DND-41 (cell line): ENCODE results near the gene RNF150.

Source experiments
- ATAC-seq: fragments of 200-7000 bp; cut with Tn5 transposase; 3 replicates; pipeline ENCODE4 v1.9.1; 2021; ENCODE audit warnings: low read depth; ENCODE audit not compliant: insufficient read depth
- DNase-seq: peaks from one replicate; pipeline ENCODE4 v3.0.0-alpha.2; 2020
- H2AFZ ChIP-seq: 2 replicates; pipeline ENCODE4 v1.6.0; 2012; ENCODE audit warnings: low read depth, low read length
- H3K27ac ChIP-seq: 2 replicates; pipeline ENCODE4 v1.5.1; 2012; ENCODE audit warnings: low read length, inconsistent platforms
- H3K27me3 ChIP-seq: fragments of 200-600 bp; sonication (generic); 2 replicates; pipeline ENCODE4 v1.6.0; 2012; ENCODE audit warnings: low read length, mild to moderate bottlenecking, inconsistent platforms; ENCODE audit not compliant: insufficient read depth, poor library complexity
- H3K36me3 ChIP-seq: 2 replicates; pipeline ENCODE4 v1.5.1; 2012; ENCODE audit warnings: low read length, inconsistent platforms; ENCODE audit not compliant: insufficient read depth
- H3K4me1 ChIP-seq: 2 replicates; pipeline ENCODE4 v1.5.1; 2012; ENCODE audit warnings: mild to moderate bottlenecking, low read length; ENCODE audit not compliant: insufficient read depth
- H3K4me2 ChIP-seq: 2 replicates; pipeline ENCODE4 v1.6.0; 2012; ENCODE audit warnings: mild to moderate bottlenecking, moderate library complexity, low read length, inconsistent platforms; ENCODE audit not compliant: insufficient read depth
- H3K4me3 ChIP-seq, 2 experiments: fragments of 200-600 bp in 1 of 2; shearing (Covaris generic) in 1 of 2; 2 replicates each; pipeline ENCODE4 v1.5.1; 2012 to 2016; ENCODE audit warnings: inconsistent platforms in 2 of 2, low read length in 2 of 2, mild to moderate bottlenecking in 2 of 2, low read depth in 1 of 2, moderate library complexity in 1 of 2
- H3K79me2 ChIP-seq: 2 replicates; pipeline ENCODE4 v1.6.0; 2012; ENCODE audit warnings: low read length, inconsistent platforms; ENCODE audit not compliant: insufficient read depth
- H3K9ac ChIP-seq: 2 replicates; pipeline ENCODE4 v1.6.0; 2012; ENCODE audit warnings: low read depth, mild to moderate bottlenecking, inconsistent platforms, low read length, moderate library complexity
- H3K9me3 ChIP-seq: 2 replicates; pipeline ENCODE4 v1.5.1; 2012; ENCODE audit warnings: low read length, moderate library complexity, mild to moderate bottlenecking, inconsistent platforms; ENCODE audit not compliant: insufficient read depth, severe bottlenecking
- H4K20me1 ChIP-seq: 2 replicates; pipeline ENCODE4 v1.6.0; 2012; ENCODE audit warnings: low read length; ENCODE audit not compliant: insufficient read depth
- CTCF ChIP-seq: IDR thresholded peaks from 2 replicates; pipeline ENCODE4 v1.5.1; 2012; ENCODE audit warnings: borderline replicate concordance, low read length, moderate library complexity, mild to moderate bottlenecking; ENCODE audit not compliant: poor library complexity, severe bottlenecking; ENCODE audit errors: extremely low read depth
- EZH2 ChIP-seq: IDR thresholded peaks from 3 replicates; pipeline ENCODE4 v1.6.1; 2012; ENCODE audit warnings: borderline replicate concordance, low read depth, mild to moderate bottlenecking, moderate library complexity, low read length, inconsistent platforms; ENCODE audit not compliant: severe bottlenecking

RNF150 gene

GRCh38 chr4:141020801-141021261 is 112.4 kb downstream of the RNF150 start:
- Histone ChIP-seq H3K27ac (no peak overlapping the region), H3K4me3 (no peak overlapping the region), H3K79me2 (no peaks in the 10 kb centered on the region), H3K27me3 (peaks cover 4% of the 10 kb centered on the region), H3K9ac (no peak overlapping the region), H3K36me3 (no peaks in the 10 kb centered on the region), H4K20me1 (no peaks in the 10 kb centered on the region), H2AFZ (no peak overlapping the region), H3K4me1 (no peaks in the 10 kb centered on the region), H3K4me2 (no peak overlapping the region), H3K9me3 (no peaks in the 10 kb centered on the region)
- TF ChIP-seq CTCF (no peak), EZH2 (no peak)
- DNase-seq (no peak), ATAC-seq (no peak)

GRCh38 chr4:141019768-141020167 is 113.5 kb downstream of the RNF150 start:
- Histone ChIP-seq H3K9ac (no peak overlapping the region), H4K20me1 (no peaks in the 10 kb centered on the region), H3K27ac (no peak overlapping the region)

GRCh38 chr4:141016117-141016798 is 117.0 kb downstream of the RNF150 start:
- no peaks in the 10 kb centered on the region for H4K20me1 ChIP-seq
- no peak for TF ChIP-seq CTCF
- TF ChIP-seq EZH2: no peak
- H3K27me3 ChIP-seq: peaks cover 4% of the 10 kb centered on the region
- no peak overlapping the region for H3K9ac ChIP-seq
- H3K9me3 ChIP-seq: no peaks in the 10 kb centered on the region
- no peaks in the 10 kb centered on the region for H3K4me1 ChIP-seq
- no peak overlapping the region for H3K4me2 ChIP-seq
- H3K27ac ChIP-seq: no peak overlapping the region
- H2AFZ ChIP-seq: no peak overlapping the region
- ATAC-seq: no peak
- H3K36me3 ChIP-seq: no peaks in the 10 kb centered on the region
- no peak for DNase-seq
- no peak overlapping the region for H3K4me3 ChIP-seq
- no peaks in the 10 kb centered on the region for H3K79me2 ChIP-seq

More at GRCh38 chr4:141019768-141020167, 113.5 kb downstream of the RNF150 start:
- H2AFZ ChIP-seq: no peak overlapping the region
- peaks cover 4% of the 10 kb centered on the region for H3K27me3 ChIP-seq
- DNase-seq (no peak), ATAC-seq (no peak)
- TF ChIP-seq EZH2 (no peak), CTCF (no peak)
- no peak overlapping the region for H3K4me3 ChIP-seq
- no peaks in the 10 kb centered on the region for H3K4me1 ChIP-seq
- H3K4me2 ChIP-seq: no peak overlapping the region
- no peaks in the 10 kb centered on the region for H3K79me2 ChIP-seq
- H3K9me3 ChIP-seq: no peaks in the 10 kb centered on the region
- H3K36me3 ChIP-seq: no peaks in the 10 kb centered on the region
